Mesodermal cell (in vitro differentiated cells): ENCODE measurements around the gene NUAK1.
A peak's percentile ranks its signal among the peaks of the same experiment; 100 is the strongest.

ENCODE experiments used
- H3K27ac ChIP-seq: 2 replicates; pipeline ENCODE4 v1.7.0; 2013; ENCODE audit warnings: mild to moderate bottlenecking, low read depth, low read length, moderate library complexity; ENCODE audit not compliant: severe bottlenecking
- H3K36me3 ChIP-seq: 2 replicates; pipeline ENCODE4 v1.7.1; 2013; ENCODE audit warnings: mild to moderate bottlenecking, low read length, moderate library complexity; ENCODE audit not compliant: control insufficient read depth, insufficient read depth
- H3K4me1 ChIP-seq: one replicate; pipeline ENCODE4 v1.7.1; 2013; ENCODE audit warnings: mild to moderate bottlenecking, low read length; ENCODE audit not compliant: insufficient read depth, control insufficient read depth, poor library complexity, severe bottlenecking
- H3K4me3 ChIP-seq: 2 replicates; pipeline ENCODE4 v1.7.0; 2013; ENCODE audit warnings: low read length, control low read depth, mild to moderate bottlenecking; ENCODE audit not compliant: insufficient read depth, poor library complexity, severe bottlenecking; ENCODE audit errors: extremely low read depth
- H3K9me3 ChIP-seq: 2 replicates; pipeline ENCODE4 v1.7.1; 2013; ENCODE audit warnings: mild to moderate bottlenecking, low read length, moderate library complexity; ENCODE audit not compliant: control insufficient read depth
- WGBS, 2 experiments: methylation state at CpG; one replicate each; pipeline ENCODE4 v1.1.5; 2013; ENCODE audit warnings: missing lambda C conversion rate in 2 of 2; ENCODE audit not compliant: insufficient coverage in 2 of 2; 5-methylcytosine and 5-hydroxymethylcytosine counted together

NUAK1 gene

DNA sequence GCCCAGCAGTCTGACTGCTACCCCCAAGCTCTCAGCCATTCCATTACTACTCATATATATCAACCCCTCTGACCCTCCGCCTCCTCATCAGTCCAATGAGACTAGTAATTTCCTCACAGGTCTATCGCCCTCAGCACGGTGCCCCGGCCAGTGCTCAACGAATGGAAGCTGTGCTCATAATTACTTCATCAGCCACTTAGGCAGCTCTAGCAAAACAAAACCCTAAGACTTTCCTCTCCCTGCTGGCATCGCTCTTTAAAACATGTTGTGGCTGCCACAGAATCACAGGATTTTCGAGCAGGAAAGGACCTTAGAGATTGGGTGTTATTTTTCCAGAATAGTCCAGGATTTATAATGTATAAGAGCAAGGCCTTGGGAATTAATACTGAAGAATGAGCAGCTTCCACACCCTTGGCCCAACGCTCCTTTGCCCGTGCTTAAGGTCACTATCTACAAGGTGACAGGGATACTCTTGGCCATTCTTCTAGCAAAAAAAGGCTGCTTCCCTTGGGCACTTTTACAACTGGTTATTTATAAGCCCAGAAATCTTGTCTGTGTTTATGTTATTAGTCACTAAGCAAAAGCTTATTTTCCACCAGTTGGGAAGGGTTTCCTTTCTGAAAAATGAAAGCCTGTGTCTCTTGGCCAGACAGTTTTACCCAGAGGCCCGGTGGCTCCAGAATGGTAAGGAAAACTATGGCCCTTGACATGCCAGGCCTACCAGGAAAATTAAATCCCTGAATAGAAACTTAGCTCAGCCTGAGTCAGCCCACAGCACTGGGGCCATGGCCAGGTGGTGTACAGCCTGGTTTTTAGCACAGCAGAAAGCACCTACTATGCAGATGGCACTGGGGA lies 47.9 kb downstream of the NUAK1 start:
- H3K27ac ChIP-seq, result peak overlapping the region; percentile 7
- peaks cover 57% of the 10 kb centered on the region for H3K36me3 ChIP-seq
- no peak overlapping the region for H3K4me3 ChIP-seq
- peaks cover 17% of the 10 kb centered on the region for H3K4me1 ChIP-seq
- WGBS, 2 experiments, result 82 to 97% methylated on average over 8 to 9 of the region's 10 CpGs
- H3K9me3 ChIP-seq, result no peaks in the 10 kb centered on the region

DNA sequence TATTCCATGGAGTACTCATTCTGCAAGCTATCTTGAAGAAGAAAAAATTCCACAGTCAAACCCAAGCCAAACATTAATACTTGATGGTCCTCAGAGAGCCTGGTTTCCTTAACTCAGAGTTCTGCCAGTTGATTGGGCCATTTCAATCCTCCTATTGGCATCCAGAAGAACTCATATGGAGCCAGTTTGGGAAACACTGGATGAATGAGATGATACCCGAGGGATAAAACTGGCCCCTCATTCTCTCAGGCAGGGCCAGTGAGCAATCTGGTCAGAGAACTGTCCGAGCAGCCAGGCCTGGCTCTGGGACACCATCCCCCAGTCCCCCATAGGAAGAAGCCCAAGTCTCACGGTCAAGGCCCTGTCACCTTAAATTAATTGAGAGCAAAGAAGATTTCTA lies 48.8 kb downstream of the NUAK1 start:
- Histone ChIP-seq H3K4me1 (peaks cover 25% of the 10 kb centered on the region), H3K4me3 (no peak overlapping the region), H3K27ac (no peak overlapping the region), H3K36me3 (peaks cover 51% of the 10 kb centered on the region), H3K9me3 (no peaks in the 10 kb centered on the region)
- 93 to 100% methylated on average over 2 of the region's 3 CpGs for WGBS, 2 experiments

GRCh38 chr12:106088811-106089485 lies 49.8 kb downstream of the NUAK1 start:
- H3K27ac ChIP-seq, result no peak overlapping the region

DNA sequence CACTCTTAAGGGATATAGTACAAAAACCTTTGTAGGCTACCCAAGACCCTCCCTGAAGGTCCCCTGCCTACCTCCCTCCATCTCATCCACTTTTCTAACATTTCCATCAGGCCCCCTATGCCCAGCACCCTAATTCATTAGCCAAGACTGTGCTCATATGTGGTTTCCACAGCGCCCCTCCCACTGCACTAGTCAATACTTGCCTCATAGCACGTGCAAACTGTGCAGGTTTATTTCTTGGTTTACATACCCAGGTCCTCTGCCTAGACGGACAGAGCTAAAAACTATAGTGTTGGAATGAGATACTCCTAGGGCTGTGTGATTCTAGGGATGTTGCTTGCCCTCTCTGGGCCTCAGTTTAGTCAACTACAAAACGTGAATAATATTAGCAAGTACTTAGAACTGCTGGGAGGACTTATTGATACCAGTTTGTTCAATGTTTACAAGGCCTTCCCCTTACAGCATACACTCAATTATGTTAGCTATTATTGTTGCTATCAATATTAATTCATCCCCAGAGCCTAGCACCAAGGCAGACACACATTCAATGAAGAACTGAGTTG lies 50.4 kb downstream of the NUAK1 start:
- peaks cover 35% of the 10 kb centered on the region for H3K4me1 ChIP-seq
- H3K36me3 ChIP-seq, result peaks cover 43% of the 10 kb centered on the region
- no peak overlapping the region for H3K4me3 ChIP-seq
- no peak overlapping the region for H3K27ac ChIP-seq
- no peaks in the 10 kb centered on the region for H3K9me3 ChIP-seq
- 100% methylated on average over 1 to 3 of the region's 4 CpGs for WGBS, 2 experiments

More at GRCh38 chr12:106088811-106089485, 49.8 kb downstream of the NUAK1 start:
- Histone ChIP-seq H3K9me3 (no peaks in the 10 kb centered on the region), H3K4me1 (peaks cover 31% of the 10 kb centered on the region), H3K4me3 (no peak overlapping the region), H3K36me3 (peaks cover 44% of the 10 kb centered on the region)
- 87 to 93% methylated on average over 7 of the region's 9 CpGs for WGBS, 2 experiments

- peaks cover 50% of the 10 kb centered on the region for H3K36me3 ChIP-seq
- WGBS, 2 experiments, result 96 to 97% methylated on average over 18 to 19 of the region's 19 CpGs
- peaks cover 45% of the 10 kb centered on the region for H3K4me1 ChIP-seq
- no peak overlapping the region for H3K27ac ChIP-seq
- H3K9me3 ChIP-seq, result no peaks in the 10 kb centered on the region
- no peak overlapping the region for H3K4me3 ChIP-seq
Observed at GRCh38 chr12:106086696-106087095, 52.1 kb downstream of the NUAK1 start.

DNA sequence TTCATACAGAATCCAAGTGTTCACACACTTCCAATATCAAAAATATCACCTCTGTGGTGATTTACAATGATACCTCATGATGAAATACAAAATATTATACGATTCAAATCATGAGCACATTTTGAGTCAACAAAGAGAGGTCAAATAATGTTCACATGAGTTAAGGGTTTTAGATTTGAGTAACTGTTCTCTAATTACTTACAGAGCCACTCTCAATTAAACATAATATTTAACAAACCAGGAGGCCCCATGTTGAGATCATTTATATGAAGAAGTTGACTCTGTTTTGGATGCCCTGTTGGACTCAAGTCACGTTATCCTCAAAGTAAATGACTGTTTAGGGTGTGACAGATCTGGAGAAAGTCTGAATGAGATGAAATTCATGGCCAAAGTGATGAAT lies 53.5 kb downstream of the NUAK1 start:
- Histone ChIP-seq H3K27ac (peak overlapping the region; percentile 99), H3K4me3 (no peak overlapping the region), H3K4me1 (peaks cover 53% of the 10 kb centered on the region), H3K9me3 (no peaks in the 10 kb centered on the region), H3K36me3 (peaks cover 51% of the 10 kb centered on the region)
- 88 to 100% methylated on average over 1 of the region's 2 CpGs for WGBS, 2 experiments

DNA sequence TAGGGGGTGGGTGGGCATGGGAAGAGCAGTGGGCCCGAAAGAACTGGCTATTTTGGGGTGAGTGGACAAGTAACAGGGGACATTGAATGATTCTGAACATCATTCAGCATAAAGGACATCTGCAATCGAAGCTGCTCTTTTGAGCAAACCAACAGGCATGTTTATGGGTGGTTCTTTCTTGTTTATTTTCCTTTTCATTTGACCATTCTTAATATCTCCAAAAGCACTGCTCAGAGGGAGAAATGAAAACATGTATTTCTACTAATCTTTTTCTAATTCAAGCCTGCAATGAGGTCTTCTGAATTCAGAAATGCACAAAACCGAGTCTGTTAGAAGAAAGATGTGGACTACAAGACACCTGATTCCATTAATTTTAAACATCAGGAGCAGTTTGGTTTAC lies 54.0 kb downstream of the NUAK1 start:
- Histone ChIP-seq H3K4me1 (peaks cover 57% of the 10 kb centered on the region), H3K36me3 (peaks cover 47% of the 10 kb centered on the region), H3K4me3 (no peak overlapping the region), H3K9me3 (no peaks in the 10 kb centered on the region), H3K27ac (peak overlapping the region; percentile 99)
- WGBS, 2 experiments, result 42 to 67% methylated on average over 1 of the region's 3 CpGs

DNA sequence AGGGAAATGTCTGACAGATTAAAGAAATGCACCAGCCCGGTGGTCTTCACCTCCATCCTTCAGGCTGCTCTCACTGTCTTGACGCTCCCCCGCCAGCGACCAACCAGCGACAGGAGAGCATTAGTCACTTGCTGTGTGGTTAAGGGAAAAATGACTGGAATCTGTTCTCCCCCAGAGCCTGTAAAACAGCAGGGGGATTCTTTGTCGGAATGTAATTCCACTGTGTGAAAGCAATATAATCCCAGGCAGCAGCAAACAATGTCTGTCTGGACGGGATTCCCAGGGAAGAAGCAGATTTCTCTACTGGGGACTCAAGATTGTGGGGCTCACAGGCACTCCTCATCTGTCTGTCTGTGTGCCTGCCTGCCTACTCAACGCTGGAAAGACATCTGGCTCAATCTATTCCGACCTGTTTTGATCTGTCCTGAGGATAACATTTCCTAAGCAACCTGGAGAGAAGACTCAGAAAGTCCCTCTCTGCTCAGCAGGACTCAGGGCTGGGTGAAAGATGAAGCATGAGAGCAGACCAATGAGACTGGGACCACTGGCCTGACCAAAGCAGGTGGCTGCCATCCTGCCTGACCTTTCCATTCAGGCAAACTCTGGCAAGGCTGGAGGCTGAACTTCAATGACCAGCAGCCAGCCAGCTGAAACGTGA lies 54.6 kb downstream of the NUAK1 start:
- 5 to 18% methylated on average over 6 to 7 of the region's 10 CpGs for WGBS, 2 experiments
- Histone ChIP-seq H3K9me3 (no peaks in the 10 kb centered on the region), H3K27ac (peak overlapping the region; percentile 99), H3K4me3 (no peak overlapping the region), H3K4me1 (peaks cover 61% of the 10 kb centered on the region), H3K36me3 (peaks cover 47% of the 10 kb centered on the region)

DNA sequence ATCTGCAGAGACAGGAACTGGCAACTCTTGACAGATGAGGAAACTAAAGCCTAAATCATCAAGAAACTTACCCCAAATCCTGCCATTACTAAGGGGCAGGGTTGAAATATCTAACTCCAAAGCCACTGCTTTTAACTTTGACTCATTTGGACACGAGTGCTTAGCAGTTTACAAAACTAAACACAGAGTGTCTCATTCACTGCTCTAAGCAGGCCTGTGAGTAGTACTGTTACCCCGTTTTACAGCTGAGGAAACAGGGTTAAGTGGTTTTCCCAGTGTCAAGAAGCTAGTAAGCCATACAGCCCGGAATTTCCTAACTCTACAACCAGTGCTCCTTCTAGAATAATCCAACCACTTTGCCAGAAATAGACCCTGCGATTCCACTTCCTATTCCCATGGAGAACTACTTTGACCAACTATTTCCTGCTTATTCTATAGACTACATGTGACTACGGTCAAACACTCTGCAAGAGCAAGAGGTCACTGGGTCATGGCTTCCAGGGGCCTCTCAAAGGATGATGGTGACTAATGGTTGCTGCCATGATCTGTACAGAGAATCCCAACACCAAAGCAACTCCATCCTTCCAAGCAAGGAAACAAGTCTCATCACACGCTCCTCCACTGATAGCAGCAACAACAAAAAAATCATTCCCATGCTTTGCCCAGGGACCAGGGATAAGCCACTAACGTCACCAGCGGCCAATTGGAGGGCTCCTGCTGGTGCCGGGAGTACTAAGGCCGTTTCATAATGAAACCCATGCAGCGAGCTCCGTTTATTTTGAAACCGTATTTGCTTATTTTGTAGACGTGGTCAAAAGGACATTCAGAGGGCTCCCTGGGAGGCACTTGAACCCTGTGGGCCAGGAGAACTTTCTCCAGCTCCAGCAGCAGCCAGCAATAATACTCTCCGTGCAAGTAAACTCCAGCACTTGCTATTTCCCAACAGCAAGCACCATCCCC lies 56.3 kb downstream of the NUAK1 start:
- Histone ChIP-seq H3K4me3 (no peak overlapping the region), H3K4me1 (peaks cover 65% of the 10 kb centered on the region), H3K9me3 (no peaks in the 10 kb centered on the region), H3K36me3 (peaks cover 59% of the 10 kb centered on the region), H3K27ac (peak overlapping the region; percentile 99)
- 89 to 95% methylated on average over 12 to 13 of the region's 15 CpGs for WGBS, 2 experiments

GRCh38 chr12:106081606-106082005 lies 57.1 kb downstream of the NUAK1 start:
- Histone ChIP-seq H3K4me1 (peaks cover 65% of the 10 kb centered on the region), H3K27ac (peak overlapping the region; percentile 99), H3K36me3 (peaks cover 63% of the 10 kb centered on the region), H3K9me3 (no peaks in the 10 kb centered on the region), H3K4me3 (no peak overlapping the region)
